Umbilical cord (tissue), 2 donors: Measurements from ENCODE around the gene PRR7. TPM values are rescaled to one million over a fixed set of nuclear protein-coding genes. Genes with fewer than 3 reads are reported as not detected.
"Not testable (repeated sequence)": the region's sequence is repeated elsewhere in the genome, so short reads cannot be mapped to it uniquely, and the experiment has no call there.

ENCODE experiments used
- DNase-seq: peaks from one replicate; pipeline ENCODE4 v3.0.0-alpha.2; 2015; ENCODE audit warnings: low spot score
- total RNA-seq: library from RNA; depleted of rRNA; stranded (reverse); fragments of >200 nt; gene quantifications from one replicate; pipeline ENCODE4 v1.2.3, GENCODE V29; 2014; ENCODE audit warnings: low replicate concordance; ENCODE audit not compliant: insufficient read depth

Gene PRR7
- total RNA-seq, 1 donor from 2014 or later, result not detected

DNA sequence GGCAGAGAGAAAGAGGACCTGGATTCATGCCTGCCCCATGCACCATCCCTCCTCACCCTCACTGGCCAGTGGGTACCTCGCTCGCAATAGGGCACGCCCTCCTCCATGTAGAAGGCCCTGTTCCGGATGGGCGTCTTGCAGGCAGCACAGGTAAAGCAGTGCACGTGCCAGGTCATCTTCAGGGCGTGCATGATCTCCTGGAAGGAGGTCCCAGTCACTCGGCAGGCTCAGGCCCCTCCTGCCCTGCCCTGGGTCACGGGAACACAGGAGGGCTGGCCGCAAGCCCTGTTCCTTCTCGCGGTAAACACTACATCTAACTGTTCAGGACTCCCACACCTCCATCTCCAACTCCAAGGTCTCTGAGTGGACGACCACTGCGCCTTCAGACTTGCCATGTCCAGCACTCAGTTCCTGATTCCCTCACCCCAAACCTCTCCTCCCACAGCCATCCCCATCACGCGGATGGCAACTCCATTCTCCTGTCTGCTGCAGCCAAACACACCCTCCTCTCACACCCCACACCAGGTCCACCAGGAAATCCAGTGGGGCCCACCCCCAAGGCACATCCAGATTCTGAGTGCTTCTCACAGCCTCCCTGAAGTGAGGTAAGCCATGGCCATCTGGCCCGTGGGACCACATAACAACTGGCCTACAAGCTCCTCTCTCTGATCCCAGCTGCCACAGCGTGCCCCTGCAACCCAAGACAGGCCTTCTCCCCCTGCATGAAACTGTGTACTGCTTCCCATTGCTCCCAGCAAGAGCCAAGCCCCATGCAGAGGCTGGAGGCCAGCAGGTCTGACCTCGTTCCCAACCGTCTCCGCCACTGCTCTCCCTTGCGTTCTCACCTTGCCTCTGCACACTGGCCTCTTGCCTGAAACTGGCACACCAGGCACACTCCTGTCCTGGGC is 37.6 kb downstream of the PRR7 start:
- DNase-seq, result no peak

GRCh38 chr5:177484902-177485549 is 38.4 kb downstream of the PRR7 start:
- DNase-seq, result no peak

DNA sequence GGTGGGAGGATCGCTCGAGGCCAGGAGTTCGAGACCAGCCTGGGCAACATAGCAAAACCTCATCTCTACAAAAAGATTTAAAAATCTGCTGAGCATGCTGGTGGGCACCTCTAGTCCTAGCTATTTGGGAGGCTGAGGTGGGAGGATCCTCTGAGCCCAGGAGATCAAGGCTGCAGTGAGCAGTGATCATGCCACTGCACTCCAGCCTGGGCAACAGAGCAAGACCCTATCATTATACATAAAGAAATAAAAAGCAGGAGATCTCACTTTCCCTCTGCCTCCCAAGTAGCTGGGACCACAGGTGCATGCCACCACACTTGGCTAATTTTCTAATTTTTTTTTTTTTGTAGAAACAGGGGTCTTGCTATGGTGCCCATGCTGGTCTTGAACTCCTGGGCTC is 39.1 kb downstream of the PRR7 start:
- DNase-seq, result not testable (repeated sequence)

- DNase-seq, result no peak
Observed at GRCh38 chr5:177486256-177486655, 39.6 kb downstream of the PRR7 start.

DNA sequence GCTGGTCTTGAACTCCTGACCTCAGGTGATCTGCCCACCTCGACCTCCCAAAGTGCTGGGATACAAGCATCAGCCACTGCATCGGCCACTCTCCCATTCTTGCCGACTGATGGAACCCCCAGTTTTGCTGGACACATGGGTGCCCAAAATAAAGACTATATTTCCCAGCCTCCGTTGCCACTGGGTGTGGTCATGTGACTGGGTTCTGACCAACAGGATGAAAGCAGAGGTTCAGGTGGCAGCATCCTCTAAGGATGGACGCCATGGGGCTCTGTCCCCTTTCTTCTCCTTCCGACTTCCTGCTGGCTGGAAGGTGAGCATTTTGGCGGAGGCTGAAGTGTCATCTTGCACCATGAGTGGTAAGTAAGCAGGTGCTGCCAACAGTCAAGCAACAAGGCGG is 40.5 kb downstream of the PRR7 start:
- no peak for DNase-seq

DNA sequence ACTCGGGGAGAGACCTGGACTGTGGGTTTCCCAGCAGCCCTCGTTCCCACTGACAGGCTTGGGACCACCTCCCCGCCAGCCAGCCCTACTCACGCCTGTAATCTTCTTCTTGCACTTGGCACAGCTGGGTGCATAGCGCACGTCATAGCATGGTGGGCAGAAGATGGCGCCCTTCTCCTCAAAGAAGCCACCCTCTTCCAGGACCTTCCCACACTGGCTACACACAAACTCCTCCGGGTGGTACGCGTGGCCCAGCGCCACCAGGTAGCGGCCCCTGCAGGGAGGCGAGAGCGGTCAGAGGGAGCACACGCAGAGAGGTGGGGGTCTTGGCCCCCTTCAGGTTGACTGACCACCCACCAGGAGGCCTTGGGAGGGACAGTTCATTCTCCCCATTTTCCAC is 41.4 kb downstream of the PRR7 start:
- DNase-seq, result no peak

GRCh38 chr5:177489119-177489716 is 42.6 kb downstream of the PRR7 start:
- DNase-seq, result no peak

- no peak for DNase-seq
Observed at GRCh38 chr5:177490311-177490991, 43.8 kb downstream of the PRR7 start.

GRCh38 chr5:177490992-177491391 is 44.4 kb downstream of the PRR7 start:
- no peak for DNase-seq

DNA sequence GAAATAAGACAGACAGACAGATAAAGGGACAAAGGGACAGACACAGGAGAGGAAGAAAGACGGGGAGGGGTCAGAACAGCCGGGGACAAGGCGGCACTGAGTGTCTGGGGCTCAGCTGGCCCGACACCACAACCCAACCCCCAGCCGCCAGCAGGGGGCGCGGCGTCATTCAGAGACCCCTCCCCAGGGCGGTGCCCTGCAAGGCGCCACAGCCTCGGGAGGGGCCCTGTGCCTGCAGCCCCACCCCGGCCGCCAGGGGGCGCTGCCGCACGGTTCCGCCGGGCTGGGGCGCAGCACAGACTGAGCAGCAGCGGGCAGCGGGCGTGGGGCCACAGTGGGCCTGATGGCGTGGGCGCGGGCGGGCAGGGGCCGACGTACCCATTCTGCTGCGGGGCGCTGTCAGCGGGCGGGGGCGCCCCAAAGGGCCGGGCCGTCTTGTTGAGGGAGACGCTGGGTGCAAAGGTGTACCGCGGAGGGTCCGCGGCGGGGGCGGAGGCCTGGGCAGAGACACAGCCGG is 44.9 kb downstream of the PRR7 start:
- peak; percentile 55 for DNase-seq

DNA sequence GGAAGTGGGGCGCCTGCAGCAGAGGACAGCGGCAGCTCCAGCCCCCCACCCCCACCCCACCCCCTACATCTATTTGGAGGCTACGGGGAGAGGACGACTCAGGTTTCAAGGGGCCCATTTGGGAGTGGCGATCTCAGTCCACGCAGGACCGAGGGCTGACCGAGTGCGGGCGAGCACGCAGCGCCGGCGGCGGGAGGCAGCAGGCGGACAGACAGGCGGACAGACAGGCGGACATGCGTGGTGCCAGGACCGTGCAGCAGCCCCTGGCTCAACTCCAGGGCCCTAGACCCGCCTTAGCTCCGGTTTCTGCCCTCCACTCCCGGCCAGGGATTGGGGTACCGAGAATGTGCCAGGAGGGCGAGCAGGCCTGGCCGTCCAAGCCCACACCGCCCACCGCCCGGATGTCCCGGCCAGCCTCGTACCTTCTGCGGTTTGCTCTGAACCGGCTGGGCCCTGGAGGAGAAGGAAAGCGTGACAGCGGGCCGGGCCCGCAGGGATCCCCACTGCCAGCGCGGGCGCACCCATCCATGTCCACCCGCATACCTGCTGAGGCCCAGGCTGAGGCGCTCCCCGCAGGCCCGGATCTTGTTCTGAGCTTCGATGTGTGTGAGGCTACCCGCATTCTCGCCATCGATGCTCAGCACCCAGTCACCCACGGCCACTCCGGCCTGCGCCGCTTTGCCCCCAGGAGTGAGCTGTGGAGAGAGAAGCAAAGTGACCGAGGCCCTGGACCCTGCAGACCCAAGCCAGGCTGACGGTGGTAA is 45.6 kb downstream of the PRR7 start:
- no peak for DNase-seq

DNA sequence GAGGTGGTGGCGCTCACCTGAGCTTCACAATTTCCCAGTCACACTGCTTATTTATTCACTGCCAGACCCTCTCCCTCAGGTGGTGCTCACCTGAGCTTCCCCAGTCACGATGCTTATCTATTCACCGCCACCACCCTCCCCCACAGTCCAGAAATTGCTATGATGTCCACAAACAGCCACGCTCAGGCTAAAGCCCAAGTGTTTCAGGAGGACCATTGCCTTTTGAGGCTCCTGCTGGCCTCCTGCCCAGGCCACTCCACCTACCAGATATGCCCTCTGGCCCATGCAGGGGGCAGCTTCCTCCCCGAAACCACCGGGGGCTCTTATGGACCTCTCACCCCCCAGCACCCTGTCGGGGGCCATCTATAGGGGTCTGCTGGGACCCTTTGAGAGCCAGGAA is 46.2 kb downstream of the PRR7 start:
- no peak for DNase-seq

DNA sequence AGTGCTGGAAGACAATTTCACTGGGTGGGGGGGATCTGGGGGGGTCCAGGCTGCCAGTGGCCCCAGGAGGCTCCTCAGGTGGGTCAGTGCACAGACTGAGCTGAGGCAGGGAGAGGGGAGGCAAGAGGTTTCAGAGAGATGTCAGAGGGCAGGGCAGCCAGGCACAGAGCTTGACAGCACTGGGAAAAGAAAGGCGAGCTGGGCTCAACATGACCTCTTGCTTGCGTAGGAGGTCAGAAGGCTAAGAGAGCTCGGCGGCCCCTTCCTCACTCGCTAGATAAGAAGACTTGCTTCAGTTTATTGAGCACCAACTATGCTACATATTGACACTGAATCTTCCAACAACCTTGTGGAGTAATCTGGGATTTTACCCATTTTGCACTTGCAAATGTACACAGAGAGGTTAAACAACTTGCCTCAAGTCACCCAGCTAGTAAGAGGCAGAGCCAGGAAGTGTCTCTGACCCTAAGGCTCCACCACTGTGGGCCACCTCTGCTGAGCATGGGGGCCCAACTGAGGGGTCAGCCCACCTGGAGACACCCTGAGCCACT is 47.3 kb downstream of the PRR7 start:
- no peak for DNase-seq

GRCh38 chr5:177494346-177495195 is 48.0 kb downstream of the PRR7 start:
- peak; percentile 97 for DNase-seq

- DNase-seq, result peak; percentile 96
Observed at GRCh38 chr5:177495243-177496060, 48.8 kb downstream of the PRR7 start.

DNA sequence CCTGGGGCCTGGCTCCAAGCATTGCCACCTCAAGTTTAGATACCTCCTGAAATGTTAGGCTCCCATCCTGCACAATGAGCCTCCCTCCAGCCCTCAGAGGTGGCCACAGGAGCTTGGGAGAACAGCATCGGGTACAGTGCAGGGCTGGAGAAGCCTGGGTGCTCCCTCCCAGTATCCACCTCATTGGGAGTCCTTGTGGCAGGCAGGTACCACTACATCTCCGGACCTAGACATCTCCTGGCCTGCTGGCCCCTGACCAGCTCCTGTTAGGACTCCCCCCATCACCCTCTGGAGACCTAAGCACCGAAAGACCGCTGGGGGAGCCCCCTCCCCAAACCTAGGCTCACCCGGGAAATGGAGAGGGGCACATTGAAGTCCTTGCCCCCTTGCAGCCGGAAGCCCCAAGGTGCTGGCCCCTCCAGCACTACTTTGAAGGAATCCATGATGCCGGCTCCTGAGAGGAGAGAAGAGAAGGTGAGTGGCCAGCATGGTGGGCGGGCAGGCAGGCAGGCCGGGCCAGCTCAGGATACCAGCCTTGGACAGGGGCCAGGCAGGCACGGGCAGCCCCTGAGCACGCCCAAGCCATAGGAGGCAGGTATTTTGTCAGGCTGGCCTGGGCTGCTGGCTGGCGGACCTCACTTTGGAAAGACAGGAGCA is 49.6 kb downstream of the PRR7 start:
- peak; percentile 50 for DNase-seq

DNA sequence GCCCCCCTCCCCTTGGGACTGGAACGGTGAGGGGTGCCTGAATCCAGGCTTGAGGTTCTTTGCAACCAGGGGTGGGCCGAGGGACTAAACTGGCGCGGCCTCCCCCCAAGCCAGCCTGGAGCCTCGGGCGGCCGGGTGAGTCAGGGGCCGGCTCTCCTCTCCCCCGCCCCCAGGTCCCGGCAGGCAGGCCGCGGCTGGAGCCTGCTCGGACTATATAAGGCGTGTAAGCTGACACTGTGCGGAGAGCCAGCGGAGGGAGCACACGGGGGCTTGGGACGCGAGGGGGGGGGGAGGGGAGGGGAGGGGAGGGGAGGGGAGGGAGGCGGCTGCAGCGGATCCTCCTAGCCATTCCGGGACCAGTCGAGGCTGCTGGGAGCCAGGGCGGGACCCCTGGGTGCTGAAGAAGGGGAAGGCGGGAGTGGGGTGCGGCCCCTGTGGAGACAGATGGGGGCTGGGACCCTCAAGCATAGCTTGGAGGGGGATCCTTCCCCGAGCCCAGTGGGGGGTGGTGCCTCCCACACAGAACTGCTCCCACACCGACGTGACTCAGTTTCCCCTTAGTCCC is 50.2 kb downstream of the PRR7 start:
- peak; percentile 95 for DNase-seq
